GM21526 (cell line): ENCODE results near the gene TMEM43.

ENCODE experiments used
- ATAC-seq: cut with Tn5 transposase; IDR thresholded peaks from one replicate; pipeline ENCODE4 v1.9.1; 2021; ENCODE audit warnings: moderate library complexity; ENCODE audit not compliant: unreplicated experiment, low FRiP score

Gene TMEM43

GRCh38 chr3:14135581-14135980, 10.7 kb downstream of the TMEM43 start:
- ATAC-seq, result no peak

GRCh38 chr3:14137004-14137403, 12.2 kb downstream of the TMEM43 start:
- no peak for ATAC-seq

- ATAC-seq, result no peak
These were observed 12.6 kb downstream of the TMEM43 start for GRCh38 chr3:14137445-14137844.

GRCh38 chr3:14138109-14138877, 13.4 kb downstream of the TMEM43 start:
- no peak for ATAC-seq

- ATAC-seq, result no peak
These were observed 14.2 kb downstream of the TMEM43 start for GRCh38 chr3:14138878-14139655.

GRCh38 chr3:14139771-14140170, 14.9 kb downstream of the TMEM43 start:
- ATAC-seq, result no peak

GRCh38 chr3:14140668-14141067, 15.8 kb downstream of the TMEM43 start:
- no peak for ATAC-seq

- no peak for ATAC-seq
These were observed 16.3 kb downstream of the TMEM43 start for GRCh38 chr3:14141144-14141543.

- no peak for ATAC-seq
These were observed 16.9 kb downstream of the TMEM43 start for GRCh38 chr3:14141602-14142341.

- ATAC-seq, result no peak
These were observed 17.9 kb downstream of the TMEM43 start for GRCh38 chr3:14142567-14143270.

- ATAC-seq, result no peak
These were observed 18.7 kb downstream of the TMEM43 start for GRCh38 chr3:14143271-14144225.

- peak; percentile 89 for ATAC-seq
These were observed 19.7 kb downstream of the TMEM43 start for GRCh38 chr3:14144423-14145075.

- ATAC-seq, result no peak
These were observed 20.4 kb downstream of the TMEM43 start for GRCh38 chr3:14145236-14145635.

- no peak for ATAC-seq
These were observed 21.0 kb downstream of the TMEM43 start for GRCh38 chr3:14145670-14146380.

GRCh38 chr3:14146381-14147065, 21.7 kb downstream of the TMEM43 start:
- ATAC-seq, result no peak

- ATAC-seq, result no peak
These were observed 22.2 kb downstream of the TMEM43 start for GRCh38 chr3:14147066-14147435.

GRCh38 chr3:14147617-14148016, 22.8 kb downstream of the TMEM43 start:
- no peak for ATAC-seq
